DOHH2 (cell line): Measurements from ENCODE around the gene PTPRK.

Experiments used
- EZH2phosphoT487 ChIP-seq: fragments of 200-600 bp; sonication (generic); IDR thresholded peaks from 2 replicates; pipeline ENCODE4 v1.6.1; 2017; ENCODE audit warnings: borderline replicate concordance, mild to moderate bottlenecking, antibody characterized with exemption, low read length, moderate library complexity, mixed read lengths
- TF ChIP-seq, protein P1 (sequence below): fragments of 200-600 bp; sonication (generic); IDR thresholded peaks from one replicate; pipeline ENCODE4 v1.5.1; 2014; ENCODE audit warnings: antibody characterized with exemption, mild to moderate bottlenecking, low read depth, low read length; ENCODE audit not compliant: poor library complexity, severe bottlenecking

DNA sequence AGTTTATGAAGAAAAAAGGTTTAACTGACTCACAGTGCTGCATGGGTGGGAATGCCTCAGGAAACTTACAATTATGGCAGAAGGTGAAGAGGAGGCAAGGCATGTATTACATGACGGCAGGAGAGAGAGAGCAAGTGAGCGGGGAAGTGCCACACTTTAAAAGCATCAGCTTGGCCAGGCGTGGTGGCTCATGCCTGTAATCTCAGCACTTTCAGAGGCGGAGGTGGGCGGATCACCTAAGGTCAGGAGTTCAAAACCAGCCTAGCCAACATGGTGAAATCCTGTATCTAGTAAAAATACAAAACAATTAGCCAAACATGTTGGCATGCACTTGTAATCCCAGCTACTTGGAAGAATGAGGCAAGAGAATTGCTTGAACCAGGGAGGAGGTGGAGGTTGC lies 406.2 kb downstream of the PTPRK start:
- TF ChIP-seq, protein P1, sequence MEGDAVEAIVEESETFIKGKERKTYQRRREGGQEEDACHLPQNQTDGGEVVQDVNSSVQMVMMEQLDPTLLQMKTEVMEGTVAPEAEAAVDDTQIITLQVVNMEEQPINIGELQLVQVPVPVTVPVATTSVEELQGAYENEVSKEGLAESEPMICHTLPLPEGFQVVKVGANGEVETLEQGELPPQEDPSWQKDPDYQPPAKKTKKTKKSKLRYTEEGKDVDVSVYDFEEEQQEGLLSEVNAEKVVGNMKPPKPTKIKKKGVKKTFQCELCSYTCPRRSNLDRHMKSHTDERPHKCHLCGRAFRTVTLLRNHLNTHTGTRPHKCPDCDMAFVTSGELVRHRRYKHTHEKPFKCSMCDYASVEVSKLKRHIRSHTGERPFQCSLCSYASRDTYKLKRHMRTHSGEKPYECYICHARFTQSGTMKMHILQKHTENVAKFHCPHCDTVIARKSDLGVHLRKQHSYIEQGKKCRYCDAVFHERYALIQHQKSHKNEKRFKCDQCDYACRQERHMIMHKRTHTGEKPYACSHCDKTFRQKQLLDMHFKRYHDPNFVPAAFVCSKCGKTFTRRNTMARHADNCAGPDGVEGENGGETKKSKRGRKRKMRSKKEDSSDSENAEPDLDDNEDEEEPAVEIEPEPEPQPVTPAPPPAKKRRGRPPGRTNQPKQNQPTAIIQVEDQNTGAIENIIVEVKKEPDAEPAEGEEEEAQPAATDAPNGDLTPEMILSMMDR, result no peak
- TF ChIP-seq EZH2phosphoT487, result no peak
